MM.1S (cell line): Measurements from ENCODE around the gene DBNL.

Experiments
- DNase-seq: peaks from one replicate; pipeline ENCODE4 v3.0.0-alpha.2; 2015
- H2AFZ ChIP-seq: fragments of 300-600 bp; sonication (generic); 2 replicates; pipeline ENCODE4 v1.6.0; 2016; ENCODE audit warnings: antibody characterized with exemption, low read length
- H3F3A ChIP-seq: fragments of 300-600 bp; sonication (generic); 2 replicates; pipeline ENCODE4 v1.6.1; 2016; ENCODE audit warnings: mild to moderate bottlenecking, antibody characterized with exemption, low read length, moderate library complexity, mixed read lengths; ENCODE audit not compliant: insufficient read depth
- H3K27ac ChIP-seq: fragments of 300-600 bp; sonication (generic); 2 replicates; pipeline ENCODE4 v1.5.1; 2016; ENCODE audit warnings: mild to moderate bottlenecking, low read length
- H3K27me3 ChIP-seq: fragments of 300-600 bp; sonication (generic); replicated peaks from 2 replicates; pipeline ENCODE4 v1.6.0; 2016; ENCODE audit warnings: low read length; ENCODE audit not compliant: insufficient read depth
- H3K36me3 ChIP-seq: fragments of 300-600 bp; sonication (generic); replicated peaks from 2 replicates; pipeline ENCODE4 v1.6.1; 2016; ENCODE audit warnings: mild to moderate bottlenecking, low read length, mixed read lengths; ENCODE audit not compliant: insufficient read depth
- H3K4me1 ChIP-seq: fragments of 300-600 bp; sonication (generic); 2 replicates; pipeline ENCODE4 v1.6.1; 2016; ENCODE audit warnings: low read length, mixed read lengths
- H3K4me2 ChIP-seq: fragments of 300-600 bp; sonication (generic); 2 replicates; pipeline ENCODE4 v1.6.0; 2016; ENCODE audit warnings: low read depth, low read length
- H3K4me3 ChIP-seq: fragments of 300-600 bp; sonication (generic); 2 replicates; pipeline ENCODE4 v1.5.1; 2016; ENCODE audit warnings: low read length, mixed read lengths
- H3K79me2 ChIP-seq: fragments of 300-600 bp; sonication (generic); 2 replicates; pipeline ENCODE4 v1.6.1; 2016; ENCODE audit warnings: mixed run types, low read length, mixed read lengths
- H3K9ac ChIP-seq: fragments of 300-600 bp; sonication (generic); 2 replicates; pipeline ENCODE4 v1.6.1; 2016; ENCODE audit warnings: low read length, mixed read lengths
- H3K9me2 ChIP-seq: fragments of 300-600 bp; sonication (generic); replicated peaks from 2 replicates; pipeline ENCODE4 v1.6.1; 2016; ENCODE audit warnings: mild to moderate bottlenecking, low read length, mixed read lengths; ENCODE audit not compliant: insufficient read depth
- H3K9me3 ChIP-seq: fragments of 300-600 bp; sonication (generic); replicated peaks from 2 replicates; pipeline ENCODE4 v1.6.1; 2016; ENCODE audit warnings: mild to moderate bottlenecking, low read length, mixed read lengths; ENCODE audit not compliant: insufficient read depth
- H4K20me1 ChIP-seq: fragments of 300-600 bp; sonication (generic); 2 replicates; pipeline ENCODE4 v1.6.1; 2016; ENCODE audit warnings: mild to moderate bottlenecking, low read length, moderate library complexity, mixed read lengths; ENCODE audit not compliant: insufficient read depth
- EZH2 ChIP-seq: fragments of 300-600 bp; sonication (generic); optimal IDR thresholded peaks from 2 replicates; pipeline ENCODE3; 2017; ENCODE audit warnings: low read depth, mild to moderate bottlenecking, antibody characterized with exemption, low read length, mixed read lengths
- EZH2phosphoT487 ChIP-seq: fragments of 300-600 bp; sonication (generic); IDR thresholded peaks from 2 replicates; pipeline ENCODE4 v1.6.1; 2018; ENCODE audit warnings: antibody characterized with exemption, low read length
- TF ChIP-seq, protein P1 (sequence below): fragments of 300-600 bp; sonication (generic); IDR thresholded peaks from 2 replicates; pipeline ENCODE4 v1.5.1; 2016; ENCODE audit warnings: antibody characterized with exemption, low read length, mixed read lengths

Gene DBNL

DNA sequence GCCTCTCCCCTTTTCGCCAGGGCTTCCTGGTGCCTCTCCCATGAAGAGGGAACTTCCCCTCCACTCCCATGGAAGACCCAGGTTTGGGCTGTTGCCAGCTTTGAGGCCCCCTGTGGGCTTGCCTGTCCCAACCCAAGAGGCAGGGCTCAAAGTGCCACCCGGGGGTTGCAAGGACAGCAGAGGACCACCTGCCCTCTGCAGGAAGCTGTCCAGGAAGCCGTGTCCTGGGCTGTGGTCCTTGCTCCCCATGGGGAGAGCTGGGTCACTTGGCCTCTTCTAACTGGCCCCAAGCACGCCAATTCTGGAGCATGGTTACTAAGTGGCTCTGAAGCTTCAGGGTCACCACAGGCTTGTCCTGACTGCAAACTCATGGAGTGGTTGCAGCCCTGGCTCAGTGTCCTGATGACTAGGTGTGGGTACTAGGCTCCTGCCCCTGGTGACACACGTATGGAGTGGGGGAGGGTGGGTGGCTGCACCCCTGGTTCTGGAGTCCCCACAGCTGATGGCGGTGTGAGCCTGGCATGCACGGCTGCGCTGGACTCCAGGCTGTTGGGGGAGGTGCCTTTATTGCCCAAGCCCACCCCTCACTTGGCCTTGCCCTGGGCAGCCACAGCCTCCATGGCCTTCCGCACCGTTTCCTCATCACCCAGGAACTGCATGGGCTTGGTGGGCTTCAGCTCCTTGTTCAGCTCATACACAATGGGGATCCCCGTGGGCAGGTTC lies 17.8 kb downstream of the DBNL start:
- TF ChIP-seq, protein P1, sequence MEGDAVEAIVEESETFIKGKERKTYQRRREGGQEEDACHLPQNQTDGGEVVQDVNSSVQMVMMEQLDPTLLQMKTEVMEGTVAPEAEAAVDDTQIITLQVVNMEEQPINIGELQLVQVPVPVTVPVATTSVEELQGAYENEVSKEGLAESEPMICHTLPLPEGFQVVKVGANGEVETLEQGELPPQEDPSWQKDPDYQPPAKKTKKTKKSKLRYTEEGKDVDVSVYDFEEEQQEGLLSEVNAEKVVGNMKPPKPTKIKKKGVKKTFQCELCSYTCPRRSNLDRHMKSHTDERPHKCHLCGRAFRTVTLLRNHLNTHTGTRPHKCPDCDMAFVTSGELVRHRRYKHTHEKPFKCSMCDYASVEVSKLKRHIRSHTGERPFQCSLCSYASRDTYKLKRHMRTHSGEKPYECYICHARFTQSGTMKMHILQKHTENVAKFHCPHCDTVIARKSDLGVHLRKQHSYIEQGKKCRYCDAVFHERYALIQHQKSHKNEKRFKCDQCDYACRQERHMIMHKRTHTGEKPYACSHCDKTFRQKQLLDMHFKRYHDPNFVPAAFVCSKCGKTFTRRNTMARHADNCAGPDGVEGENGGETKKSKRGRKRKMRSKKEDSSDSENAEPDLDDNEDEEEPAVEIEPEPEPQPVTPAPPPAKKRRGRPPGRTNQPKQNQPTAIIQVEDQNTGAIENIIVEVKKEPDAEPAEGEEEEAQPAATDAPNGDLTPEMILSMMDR: no peak
- TF ChIP-seq EZH2phosphoT487: no peak
- Histone ChIP-seq H3K9me3 (no peaks in the 10 kb centered on the region), H3K27me3 (no peaks in the 10 kb centered on the region), H4K20me1 (no peaks in the 10 kb centered on the region), H3K79me2 (peaks cover 3% of the 10 kb centered on the region; the same call in 1 of the 2 replicates), H3K9ac (no peak overlapping the region), H3K27ac (no peak overlapping the region), H3F3A (no peaks in the 10 kb centered on the region), H3K4me1 (no peaks in the 10 kb centered on the region), H3K36me3 (no peaks in the 10 kb centered on the region; the same call in 1 of the 2 replicates), H3K4me3 (no peak overlapping the region), H3K4me2 (no peak overlapping the region), H2AFZ (no peak overlapping the region), H3K9me2 (no peaks in the 10 kb centered on the region)
- no peak for DNase-seq

DNA sequence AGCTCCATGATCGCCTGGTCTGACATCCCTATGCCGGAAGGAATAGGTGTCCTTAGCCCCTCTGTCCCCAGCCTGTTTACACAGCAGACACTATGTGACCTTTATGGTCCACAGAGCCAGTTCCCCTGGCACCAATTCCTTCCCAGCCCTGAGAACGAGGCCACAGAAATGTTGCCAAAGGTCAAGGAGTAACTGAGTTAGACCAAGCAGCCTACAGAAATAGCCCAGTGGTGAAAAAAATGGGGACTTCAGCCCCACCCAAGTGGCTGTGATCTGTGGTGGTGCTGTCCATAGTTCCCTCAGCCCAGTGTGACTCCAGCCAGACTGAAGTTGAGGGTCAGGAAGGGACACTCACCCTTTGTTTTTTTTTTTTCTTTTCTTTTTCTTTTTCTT lies 18.4 kb downstream of the DBNL start:
- Histone ChIP-seq H3K9me3 (no peaks in the 10 kb centered on the region), H3K9me2 (no peaks in the 10 kb centered on the region), H3K4me3 (no peak overlapping the region), H3K27ac (no peak overlapping the region), H3K4me1 (no peaks in the 10 kb centered on the region), H3K27me3 (no peaks in the 10 kb centered on the region), H3F3A (no peaks in the 10 kb centered on the region), H3K79me2 (no peaks in the 10 kb centered on the region), H3K36me3 (no peaks in the 10 kb centered on the region), H3K4me2 (no peak overlapping the region), H2AFZ (no peak overlapping the region), H4K20me1 (no peaks in the 10 kb centered on the region), H3K9ac (no peak overlapping the region)
- TF ChIP-seq EZH2phosphoT487: no peak
- TF ChIP-seq, protein P1: no peak
- TF ChIP-seq EZH2: no peak
- no peak for DNase-seq

DNA sequence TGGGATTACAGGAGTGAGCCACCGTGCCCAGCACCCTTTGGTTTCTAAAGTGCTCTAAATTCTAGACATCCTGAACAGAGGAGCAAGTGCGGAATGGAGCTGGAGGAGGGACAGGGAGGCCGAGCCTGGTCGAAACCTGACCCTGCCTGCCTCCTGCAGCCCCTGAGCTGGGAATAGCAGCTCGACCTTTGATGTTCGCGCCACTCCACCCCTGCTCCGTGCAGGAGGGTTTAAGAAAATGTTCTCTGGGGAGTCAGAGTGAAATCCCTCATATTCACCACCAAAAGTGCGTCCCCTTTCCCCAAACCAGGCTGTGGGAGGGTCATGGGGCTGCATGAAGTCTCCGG lies 19.0 kb downstream of the DBNL start:
- Histone ChIP-seq H3F3A (no peaks in the 10 kb centered on the region), H2AFZ (no peak overlapping the region), H3K9me2 (no peaks in the 10 kb centered on the region), H3K27me3 (no peaks in the 10 kb centered on the region), H3K4me1 (no peaks in the 10 kb centered on the region), H3K4me2 (no peak overlapping the region), H3K79me2 (no peaks in the 10 kb centered on the region), H4K20me1 (no peaks in the 10 kb centered on the region), H3K9ac (no peak overlapping the region), H3K4me3 (no peak overlapping the region), H3K9me3 (no peaks in the 10 kb centered on the region), H3K36me3 (no peaks in the 10 kb centered on the region), H3K27ac (no peak overlapping the region)
- TF ChIP-seq, protein P1: no peak
- no peak for TF ChIP-seq EZH2
- TF ChIP-seq EZH2phosphoT487: no peak
- no peak for DNase-seq
